Activated T-cell treated with anti-CD3 and anti-CD28 coated beads, Interleukin-2, amount 50 U/mL, for 72 hours (primary cell): ENCODE results near the gene ADO. TPM values are rescaled to one million over a fixed set of nuclear protein-coding genes. Genes with fewer than 3 reads are reported as not detected.

Experiments used
- ATAC-seq, 2 donors: fragments of 150-1000 bp; cut with Tn5 transposase; replicated peaks in 1 of 2; 2 replicates each; pipeline ENCODE4 v1.10.0; 2021; ENCODE audit warnings: moderate library complexity in 2 of 2, mild to moderate bottlenecking in 1 of 2
- DNase-seq, 2 donors: peaks; one replicate each; pipeline ENCODE4 v3.0.0; 2021 to 2022; ENCODE audit warnings: mixed read lengths in 1 of 2
- H3K27ac Mint-ChIP-seq: one replicate; pipeline ENCODE4 v1.8.0; 2022; ENCODE audit warnings: mild to moderate bottlenecking, moderate library complexity, mixed read lengths
- H3K27me3 Mint-ChIP-seq: one replicate; pipeline ENCODE4 v1.8.0; 2022; ENCODE audit warnings: low read depth, mixed read lengths
- H3K36me3 Mint-ChIP-seq, 2 donors: one replicate each; pipeline ENCODE4 v1.8.0; 2022; ENCODE audit warnings: mixed read lengths in 2 of 2, mild to moderate bottlenecking in 1 of 2; ENCODE audit not compliant: insufficient read depth in 2 of 2
- H3K4me1 Mint-ChIP-seq: one replicate; pipeline ENCODE4 v1.8.0; 2022; ENCODE audit warnings: low read depth, mixed read lengths
- H3K4me3 Mint-ChIP-seq, 2 donors: one replicate each; pipeline ENCODE4 v1.8.0; 2022; ENCODE audit warnings: mild to moderate bottlenecking in 2 of 2, mixed read lengths in 2 of 2, moderate library complexity in 2 of 2
- H3K9me3 Mint-ChIP-seq, 2 donors: one replicate each; pipeline ENCODE4 v1.8.0; 2022; ENCODE audit warnings: mixed read lengths in 2 of 2
- total RNA-seq, 2 donors: library from RNA; stranded (reverse); gene quantifications; one replicate each; pipeline ENCODE4 v1.2.3, GENCODE V29; 2022

Gene ADO
- total RNA-seq = 10 to 100 TPM; 26.3 to 33.4 TPM

DNA sequence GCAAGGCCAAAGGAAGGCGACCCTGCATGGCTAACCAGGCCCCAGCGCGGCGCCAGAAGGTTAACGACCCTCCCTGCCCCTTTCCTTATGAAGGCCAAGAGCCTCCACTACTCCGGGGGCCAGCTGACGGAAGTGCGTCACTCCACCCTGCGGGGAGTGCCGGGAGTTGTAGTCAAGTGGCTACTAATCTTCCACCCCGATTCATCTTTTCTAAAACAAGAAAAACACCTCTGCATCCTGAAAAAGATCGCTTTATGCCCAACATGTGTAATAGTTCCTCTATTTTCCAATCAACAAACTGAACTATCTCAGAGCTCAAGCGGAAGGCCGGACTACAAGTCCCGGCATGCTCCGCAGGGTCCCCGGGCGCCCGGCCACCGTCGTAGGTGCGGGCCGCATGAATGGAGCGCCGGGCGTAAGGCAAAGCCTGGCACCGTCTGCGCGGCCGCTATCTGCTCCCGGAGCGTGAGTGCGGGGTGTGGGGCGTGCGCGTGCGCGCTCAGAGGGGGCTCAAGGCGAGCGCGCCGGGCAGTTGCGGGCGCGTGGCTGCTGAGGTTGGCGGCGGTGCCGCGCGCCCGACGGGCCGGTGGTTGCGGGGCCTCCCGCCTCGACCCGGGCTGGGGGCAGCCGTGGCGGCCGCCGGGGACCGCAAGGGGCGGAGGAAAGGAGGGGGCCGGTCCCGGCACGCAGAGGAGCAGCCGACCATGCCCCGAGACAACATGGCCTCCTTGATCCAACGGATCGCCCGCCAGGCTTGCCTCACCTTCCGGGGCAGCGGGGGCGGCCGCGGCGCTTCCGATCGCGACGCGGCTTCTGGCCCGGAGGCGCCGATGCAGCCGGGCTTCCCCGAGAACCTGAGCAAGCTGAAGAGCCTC, at the start of gene ADO:
Gene ADO (plus strand): TSS at position 365 of the 875 bp plus-strand sequence. CDS start 340 bp downstream, at position 705.
- peaks cover 6 to 11% of the 10 kb centered on the region in 2 donors for H3K36me3 Mint-ChIP-seq
- peak within 1 kb of the TSS; percentile 100 for H3K27ac Mint-ChIP-seq
- H3K27me3 Mint-ChIP-seq = peaks cover 9% of the 10 kb centered on the region
- no peaks in the 10 kb centered on the region for H3K9me3 Mint-ChIP-seq
- DNase-seq (peak; percentile 85 to 86), ATAC-seq (peak; percentile 90 to 92)
- H3K4me3 Mint-ChIP-seq = peak within 1 kb of the TSS; percentile 90 to 98
- H3K4me1 Mint-ChIP-seq = peaks cover 43% of the 10 kb centered on the region

DNA sequence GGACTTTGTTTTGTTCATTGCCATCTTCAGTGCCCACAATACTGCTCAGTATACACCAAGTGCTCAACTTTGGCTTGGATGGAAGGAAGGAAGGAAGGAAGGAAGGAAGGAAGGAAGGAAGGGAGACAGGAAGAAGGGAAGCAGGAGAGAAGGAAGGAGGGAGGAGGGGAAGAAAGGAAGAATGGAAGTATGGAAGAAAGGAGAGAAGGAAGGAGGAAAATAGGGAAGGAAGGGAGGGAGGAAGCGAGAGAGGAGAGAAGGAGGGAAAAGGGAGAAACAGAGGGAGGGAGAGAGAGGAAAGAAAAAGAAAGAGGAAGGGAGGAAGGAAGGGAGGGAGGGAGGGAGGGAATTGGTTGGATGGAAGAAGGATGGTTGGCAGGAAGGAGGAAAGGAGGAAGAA, 49.6 kb upstream of the ADO start:
- peaks cover 0 to 1% of the 10 kb centered on the region in 2 donors for H3K36me3 Mint-ChIP-seq
- ATAC-seq = no peak

DNA sequence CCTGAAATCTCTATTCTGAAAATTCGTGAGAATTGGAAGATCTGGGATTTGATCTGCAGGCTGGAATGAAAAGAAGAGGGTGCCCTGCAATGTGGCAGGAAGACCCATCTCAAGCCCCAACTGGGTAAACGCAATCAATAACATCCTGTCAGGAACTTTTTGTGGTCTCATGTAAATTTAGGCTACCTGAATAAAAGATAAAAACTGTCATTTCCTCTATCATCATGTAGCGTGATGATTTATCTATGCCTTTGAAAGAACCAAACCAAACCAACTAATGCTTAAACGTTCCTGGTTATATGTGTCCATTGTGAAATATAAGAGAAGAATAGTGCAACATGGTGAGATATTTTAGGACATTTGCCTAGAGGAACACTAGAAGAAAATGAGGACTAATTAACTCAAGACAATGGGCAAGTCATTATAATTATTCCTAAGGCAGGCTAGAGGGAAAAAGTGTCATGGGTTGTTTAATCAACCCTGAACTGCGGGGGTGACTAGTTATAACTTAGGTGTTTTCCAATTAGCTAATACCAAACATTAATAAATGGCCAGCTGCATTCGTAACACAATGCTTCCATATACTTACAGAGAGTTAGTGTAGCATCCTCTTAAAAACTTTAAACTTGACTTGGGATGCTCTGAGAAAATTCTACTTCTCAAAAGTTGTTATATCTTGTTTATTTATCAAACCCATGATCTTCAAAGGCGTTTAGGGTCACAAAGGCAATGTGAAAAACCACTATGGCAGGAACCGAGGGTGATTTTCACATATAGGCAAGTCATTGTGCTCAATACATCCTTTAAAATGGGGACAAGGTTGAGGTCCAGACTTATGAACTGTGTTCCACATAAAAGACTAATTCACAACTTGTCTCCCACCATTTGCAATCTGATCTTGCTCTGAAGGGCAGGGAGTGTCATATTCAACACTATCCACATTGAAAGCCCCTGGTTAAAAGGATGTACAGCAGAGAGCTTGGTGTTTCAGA, 48.6 kb upstream of the ADO start:
- H3K9me3 Mint-ChIP-seq = peaks cover 0 to 4% of the 10 kb centered on the region in 2 donors

More for the DNA sequence above, 49.6 kb upstream of the ADO start:
- no peak for DNase-seq
- Mint-ChIP-seq H3K9me3 (peaks cover 0 to 4% of the 10 kb centered on the region in 2 donors), H3K27ac (no peak overlapping the region), H3K4me3 (no peak overlapping the region), H3K4me1 (peaks cover 28% of the 10 kb centered on the region), H3K27me3 (no peaks in the 10 kb centered on the region)

DNA sequence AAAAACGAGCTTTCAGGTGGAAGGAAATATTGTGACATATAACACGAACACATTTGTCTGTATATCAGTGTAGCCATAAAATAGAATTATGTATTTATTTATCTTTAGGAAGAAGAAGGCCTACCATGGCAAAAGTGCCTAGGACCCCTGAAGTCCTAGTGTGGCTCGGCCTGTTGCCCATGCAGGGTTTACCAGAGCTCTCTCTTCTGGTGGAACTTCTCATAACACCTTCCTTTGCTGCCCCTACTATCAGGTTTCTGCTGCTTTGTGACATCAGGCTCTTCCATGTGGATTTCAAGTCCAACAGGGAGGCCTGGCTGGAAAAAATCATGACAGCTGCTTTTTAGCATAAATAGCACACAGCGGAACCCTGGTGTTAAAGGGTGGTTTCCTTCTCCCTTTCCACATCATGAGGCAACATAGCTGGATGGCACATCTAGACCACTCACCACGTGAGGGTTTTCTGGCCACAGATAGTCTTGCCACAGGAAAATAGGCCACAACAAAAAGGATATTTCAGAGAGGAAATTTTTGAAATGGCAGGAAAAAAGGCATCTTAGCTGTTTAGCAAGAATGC, 44.8 kb upstream of the ADO start:
- H3K36me3 Mint-ChIP-seq = peaks cover 0 to 1% of the 10 kb centered on the region in 2 donors
- H3K27ac Mint-ChIP-seq = no peak overlapping the region
- peaks cover 0 to 2% of the 10 kb centered on the region in 2 donors for H3K9me3 Mint-ChIP-seq

More for the DNA sequence above, 48.6 kb upstream of the ADO start:
- H3K27ac Mint-ChIP-seq = no peak overlapping the region
- peaks cover 0 to 1% of the 10 kb centered on the region in 2 donors for H3K36me3 Mint-ChIP-seq
- peaks cover 28% of the 10 kb centered on the region for H3K4me1 Mint-ChIP-seq
- no peaks in the 10 kb centered on the region for H3K27me3 Mint-ChIP-seq
- ATAC-seq (no peak), DNase-seq (no peak)
- H3K4me3 Mint-ChIP-seq = peak overlapping the region in 1 of 2 donors; percentile 20

DNA sequence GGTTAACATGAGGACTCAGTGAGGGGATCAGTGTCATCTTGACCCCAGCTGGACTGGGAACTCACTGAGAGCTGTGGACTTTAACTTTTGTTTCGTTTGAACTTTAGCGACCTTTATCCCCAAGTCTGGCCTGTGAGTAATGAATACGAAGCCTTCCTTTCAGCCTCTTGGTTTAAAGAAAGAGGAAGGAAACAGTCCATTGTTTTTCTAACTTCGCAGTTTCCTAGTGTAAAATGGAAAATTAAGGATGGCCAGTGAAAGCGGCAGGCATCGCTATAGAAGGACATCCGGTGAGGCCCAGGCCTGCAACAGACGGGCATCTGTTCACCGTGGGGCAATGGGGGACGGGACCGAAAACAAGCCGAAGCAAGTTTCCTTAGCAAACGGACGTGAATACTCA, 44.1 kb upstream of the ADO start:
- ATAC-seq (no peak), DNase-seq (no peak)
- no peaks in the 10 kb centered on the region for H3K27me3 Mint-ChIP-seq
- no peaks in the 10 kb centered on the region for H3K9me3 Mint-ChIP-seq
- no peak overlapping the region for H3K4me3 Mint-ChIP-seq
- H3K27ac Mint-ChIP-seq = no peak overlapping the region
- no peaks in the 10 kb centered on the region for H3K36me3 Mint-ChIP-seq
- peaks cover 27% of the 10 kb centered on the region for H3K4me1 Mint-ChIP-seq

More for the DNA sequence above, 44.8 kb upstream of the ADO start:
- Mint-ChIP-seq H3K4me3 (no peak overlapping the region), H3K4me1 (peaks cover 35% of the 10 kb centered on the region), H3K27me3 (no peaks in the 10 kb centered on the region)
- ATAC-seq (no peak), DNase-seq (no peak)

DNA sequence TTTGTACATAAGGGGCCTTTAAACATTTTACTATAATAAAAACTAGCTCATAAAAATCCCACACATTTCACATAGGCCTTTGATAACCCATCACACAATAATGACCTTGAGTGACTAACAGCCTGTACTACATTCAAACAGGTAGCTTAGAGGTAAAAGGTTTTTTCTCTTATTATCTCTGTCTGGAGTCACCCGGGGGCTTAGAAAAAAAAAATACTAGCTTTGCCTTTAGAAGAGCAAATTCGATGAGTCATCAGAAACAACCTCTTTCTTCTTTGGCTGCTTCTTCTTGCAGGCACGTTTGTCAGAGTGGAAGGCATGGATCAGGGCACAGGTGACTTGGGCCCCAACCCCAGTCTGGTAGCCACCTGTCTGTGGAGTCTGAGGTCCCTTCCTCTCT, 43.4 kb upstream of the ADO start:
- no peaks in the 10 kb centered on the region for H3K36me3 Mint-ChIP-seq
- peaks cover 25% of the 10 kb centered on the region for H3K4me1 Mint-ChIP-seq
- H3K27ac Mint-ChIP-seq = no peak overlapping the region
- H3K27me3 Mint-ChIP-seq = no peaks in the 10 kb centered on the region
- ATAC-seq (peak; percentile 39 to 49), DNase-seq (no peak)
- no peak overlapping the region for H3K4me3 Mint-ChIP-seq
- H3K9me3 Mint-ChIP-seq = no peaks in the 10 kb centered on the region

DNA sequence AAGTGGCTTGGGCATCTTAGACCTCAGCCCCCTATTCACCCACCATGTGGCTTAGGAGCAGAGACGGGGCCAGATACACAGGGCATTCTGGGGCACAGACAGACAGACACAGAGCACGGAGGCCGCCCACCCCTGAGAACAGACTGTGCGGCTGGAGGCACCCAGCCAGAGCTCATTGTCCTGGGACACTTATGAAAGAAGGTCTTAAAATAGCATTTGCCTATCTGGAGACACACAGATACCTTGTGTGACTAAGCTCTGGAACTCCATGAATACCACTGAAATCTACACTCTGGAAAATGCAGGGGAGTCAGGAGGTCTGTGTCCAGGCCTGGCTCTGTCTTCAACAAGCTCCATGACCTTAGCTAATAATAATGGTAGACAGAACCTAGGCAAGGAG, 41.4 kb upstream of the ADO start:
- H3K27ac Mint-ChIP-seq = no peak overlapping the region
- H3K4me1 Mint-ChIP-seq = peaks cover 25% of the 10 kb centered on the region
- no peaks in the 10 kb centered on the region for H3K9me3 Mint-ChIP-seq
- no peak for DNase-seq
- no peak for ATAC-seq
- no peaks in the 10 kb centered on the region for H3K36me3 Mint-ChIP-seq
- H3K27me3 Mint-ChIP-seq = no peaks in the 10 kb centered on the region
- no peak overlapping the region for H3K4me3 Mint-ChIP-seq

DNA sequence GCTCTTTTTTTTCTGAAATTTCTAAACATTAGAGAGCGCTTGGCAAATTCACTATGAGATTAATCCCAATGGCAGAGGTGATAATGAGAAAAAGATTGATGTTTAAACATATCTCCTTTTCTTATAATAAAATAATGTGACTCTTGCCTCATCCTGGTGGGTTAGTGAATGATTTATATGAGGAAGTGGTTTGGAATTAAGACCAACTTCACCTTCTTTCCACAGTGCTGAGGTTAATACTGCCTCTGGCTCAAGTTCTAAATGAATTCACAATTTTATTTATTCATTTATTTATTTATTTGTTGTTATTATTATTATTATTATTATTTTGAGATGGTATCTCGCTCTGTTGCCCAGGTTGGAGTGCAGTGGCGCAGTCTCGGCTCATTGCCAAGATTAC, 40.5 kb upstream of the ADO start:
- H3K9me3 Mint-ChIP-seq = no peaks in the 10 kb centered on the region

DNA sequence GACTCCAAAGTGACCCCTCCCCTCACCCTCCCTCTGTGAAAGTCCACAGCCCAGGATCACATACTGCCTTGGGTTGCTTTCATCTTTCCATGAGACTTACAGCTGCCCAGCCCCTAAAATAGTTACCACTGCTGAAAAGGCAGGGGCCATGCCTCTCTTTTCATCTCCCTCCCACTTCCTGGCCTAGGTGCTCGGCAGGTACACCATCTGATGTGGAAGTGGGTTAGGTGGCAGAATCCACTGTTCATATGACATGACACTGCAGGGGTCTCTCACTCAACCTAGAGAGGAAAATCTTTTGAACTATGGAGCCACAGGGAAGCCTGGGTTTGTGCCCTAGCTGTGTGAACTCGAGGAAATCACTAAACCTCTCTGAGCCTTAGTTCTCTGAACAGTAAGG, 38.8 kb upstream of the ADO start:
- DNase-seq = no peak
- H3K27ac Mint-ChIP-seq = no peak overlapping the region
- no peaks in the 10 kb centered on the region for H3K27me3 Mint-ChIP-seq
- peaks cover 0 to 1% of the 10 kb centered on the region in 2 donors for H3K9me3 Mint-ChIP-seq
- H3K4me3 Mint-ChIP-seq = no peak overlapping the region
- no peak for ATAC-seq
- H3K36me3 Mint-ChIP-seq = no peaks in the 10 kb centered on the region
- peaks cover 34% of the 10 kb centered on the region for H3K4me1 Mint-ChIP-seq

More for the DNA sequence above, 40.5 kb upstream of the ADO start:
- peaks cover 26% of the 10 kb centered on the region for H3K4me1 Mint-ChIP-seq
- H3K36me3 Mint-ChIP-seq = no peaks in the 10 kb centered on the region
- ATAC-seq (no peak), DNase-seq (no peak)
- H3K27me3 Mint-ChIP-seq = no peaks in the 10 kb centered on the region
- no peak overlapping the region for H3K4me3 Mint-ChIP-seq
- no peak overlapping the region for H3K27ac Mint-ChIP-seq

DNA sequence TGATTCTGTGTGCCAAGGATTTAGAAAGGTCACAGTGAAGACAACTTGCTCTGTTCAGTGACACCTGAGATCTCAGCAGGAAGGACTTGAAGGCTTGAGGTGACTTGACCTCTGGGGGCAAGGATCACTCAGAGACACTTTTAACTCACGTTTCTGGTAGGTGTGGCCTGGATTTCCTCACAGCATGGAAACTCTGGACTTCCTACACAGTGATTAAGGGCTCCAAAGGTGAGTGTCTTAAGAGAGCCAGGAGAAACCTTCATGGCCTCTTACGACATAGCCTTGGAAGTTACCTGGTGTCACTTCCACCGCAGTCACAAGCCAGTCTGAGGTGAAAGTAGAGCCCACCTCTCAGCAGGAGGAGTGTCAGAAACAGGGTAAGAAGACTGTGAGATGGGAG, 38.1 kb upstream of the ADO start:
- Mint-ChIP-seq H3K27ac (no peak overlapping the region), H3K36me3 (no peaks in the 10 kb centered on the region), H3K4me3 (no peak overlapping the region), H3K27me3 (no peaks in the 10 kb centered on the region), H3K9me3 (peaks cover 0 to 1% of the 10 kb centered on the region in 2 donors), H3K4me1 (peaks cover 27% of the 10 kb centered on the region)
- ATAC-seq = no peak
- no peak for DNase-seq

DNA sequence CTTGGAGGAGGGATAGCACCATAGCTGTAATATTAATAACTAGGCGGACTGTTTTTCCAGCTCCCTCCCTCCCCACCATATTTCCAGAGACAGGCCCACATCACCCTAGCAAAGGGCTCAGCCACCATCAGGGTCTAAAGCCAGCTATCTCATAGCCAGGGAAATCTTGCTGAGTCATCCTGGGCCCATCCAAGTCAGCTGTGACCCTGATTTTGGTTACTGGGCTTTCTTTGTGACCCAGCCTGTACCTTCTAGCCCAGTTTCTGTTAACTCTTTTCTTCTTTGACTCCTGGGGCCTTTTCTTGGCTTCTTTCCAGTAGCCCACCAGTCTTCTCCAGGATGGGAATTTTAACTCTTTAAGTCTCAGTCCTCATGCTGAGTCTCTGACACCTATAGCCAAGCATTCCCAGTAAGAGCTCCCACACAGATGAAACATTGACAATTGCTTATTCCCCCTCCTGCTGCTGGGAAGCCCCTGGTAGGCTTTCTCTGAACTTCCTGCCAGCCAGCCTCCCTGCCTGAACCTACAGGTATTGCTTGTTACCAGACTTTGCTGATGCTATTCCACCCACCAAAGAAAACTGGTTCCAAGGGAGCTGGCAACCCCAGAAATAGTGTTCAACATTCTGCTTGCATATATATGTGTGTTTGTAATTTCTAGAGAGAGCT, 34.8 kb upstream of the ADO start:
- H3K9me3 Mint-ChIP-seq = peaks cover 0 to 1% of the 10 kb centered on the region in 2 donors
- H3K4me3 Mint-ChIP-seq = no peak overlapping the region
- H3K27ac Mint-ChIP-seq = no peak overlapping the region
- peak in 1 of 2 donors; percentile 2 for DNase-seq
- H3K27me3 Mint-ChIP-seq = peaks cover 7% of the 10 kb centered on the region
- H3K4me1 Mint-ChIP-seq = peaks cover 29% of the 10 kb centered on the region
- H3K36me3 Mint-ChIP-seq = peaks cover 0 to 1% of the 10 kb centered on the region in 2 donors
- ATAC-seq = peak in 1 of 2 donors; percentile 30
